GM23338 (cell line): ENCODE measurements around the gene LMNTD2. TPM values are rescaled to one million over a fixed set of nuclear protein-coding genes. Genes with fewer than 3 reads are reported as not detected.

Experiments used
- ATAC-seq: fragments of 200-7000 bp; cut with Tn5 transposase; 3 replicates; pipeline ENCODE4 v1.9.1; 2020
- DNase-seq: peaks from one replicate; pipeline ENCODE4 v3.0.0-alpha.2; 2015; ENCODE audit warnings: low spot score
- H2AFZ ChIP-seq: fragments of 200-600 bp; sonication (generic); 2 replicates; pipeline ENCODE4 v1.8.0; 2016; ENCODE audit warnings: antibody characterized with exemption, mild to moderate bottlenecking, moderate library complexity
- H3F3A ChIP-seq: fragments of 200-600 bp; sonication (generic); replicated peaks from 2 replicates; pipeline ENCODE4 v1.8.0; 2017; ENCODE audit warnings: antibody characterized with exemption, mixed run types, low read depth
- H3K27ac ChIP-seq: fragments of 200-600 bp; sonication (generic); 2 replicates; pipeline ENCODE4 v1.6.1; 2016; ENCODE audit warnings: low read depth
- H3K27me3 ChIP-seq: fragments of 200-600 bp; sonication (generic); 2 replicates; pipeline ENCODE4 v1.8.0; 2016; ENCODE audit warnings: mild to moderate bottlenecking, mixed run types, moderate library complexity; ENCODE audit not compliant: insufficient read depth
- H3K36me3 ChIP-seq: fragments of 200-600 bp; sonication (generic); 2 replicates; pipeline ENCODE4 v1.8.0; 2016; ENCODE audit warnings: mild to moderate bottlenecking; ENCODE audit not compliant: insufficient read depth
- H3K4me1 ChIP-seq: fragments of 200-600 bp; sonication (generic); 2 replicates; pipeline ENCODE4 v1.8.0; 2016; ENCODE audit warnings: mild to moderate bottlenecking, moderate library complexity; ENCODE audit not compliant: insufficient read depth
- H3K4me2 ChIP-seq: fragments of 200-600 bp; sonication (generic); 2 replicates; pipeline ENCODE4 v1.7.1; 2017; ENCODE audit warnings: mixed run types
- H3K4me3 ChIP-seq: fragments of 200-600 bp; sonication (generic); 2 replicates; pipeline ENCODE4 v1.6.1; 2016; ENCODE audit warnings: mixed run types
- H3K79me2 ChIP-seq: fragments of 200-600 bp; sonication (generic); replicated peaks from 2 replicates; pipeline ENCODE4 v1.8.0; 2017; ENCODE audit warnings: mild to moderate bottlenecking; ENCODE audit not compliant: insufficient read depth
- H3K9me2 ChIP-seq: fragments of 200-600 bp; sonication (generic); 2 replicates; pipeline ENCODE4 v1.8.0; 2017; ENCODE audit not compliant: insufficient read depth
- H4K20me1 ChIP-seq: fragments of 200-600 bp; sonication (generic); replicated peaks from 2 replicates; pipeline ENCODE4 v1.8.0; 2017; ENCODE audit warnings: mild to moderate bottlenecking; ENCODE audit not compliant: insufficient read depth
- H3K27ac Mint-ChIP-seq: 2 replicates; pipeline ENCODE4 v1.8.0; 2020; ENCODE audit warnings: inconsistent platforms, mild to moderate bottlenecking, moderate library complexity, mixed read lengths
- H3K27me3 Mint-ChIP-seq: 3 replicates; pipeline ENCODE4 v1.8.0; 2022; ENCODE audit warnings: low read depth, mild to moderate bottlenecking, moderate library complexity, mixed read lengths, inconsistent platforms; ENCODE audit not compliant: insufficient read depth, poor library complexity
- H3K36me3 Mint-ChIP-seq: 3 replicates; pipeline ENCODE4 v1.8.0; 2021; ENCODE audit warnings: low read depth, mild to moderate bottlenecking, inconsistent platforms, moderate library complexity, mixed read lengths
- H3K4me1 Mint-ChIP-seq: 3 replicates; pipeline ENCODE4 v1.8.0; 2020; ENCODE audit warnings: mild to moderate bottlenecking, inconsistent platforms, mixed read lengths
- H3K4me3 Mint-ChIP-seq: 3 replicates; pipeline ENCODE4 v1.8.0; 2021; ENCODE audit warnings: moderate library complexity, mild to moderate bottlenecking, inconsistent platforms, mixed read lengths
- H3K9me3 Mint-ChIP-seq: 3 replicates; pipeline ENCODE4 v1.8.0; 2020; ENCODE audit warnings: moderate library complexity, mild to moderate bottlenecking, inconsistent platforms, mixed read lengths
- CREB1 ChIP-seq: fragments of 250-450 bp; sonication (Bioruptor Pico); IDR thresholded peaks from 2 replicates; pipeline ENCODE4 v1.5.0; 2020; ENCODE audit warnings: low read depth, mild to moderate bottlenecking, moderate library complexity
- CTCF ChIP-seq, 2 experiments: fragments of 200-600 bp in 1 of 2; sonication (generic) in 1 of 2; conservative IDR thresholded peaks; 2 replicates each; pipeline versions ENCODE4 v1.5.1 to v1.6.1; 2016 to 2017; ENCODE audit warnings: antibody characterized with exemption in 2 of 2, low read depth in 2 of 2, mild to moderate bottlenecking in 2 of 2, moderate library complexity in 1 of 2
- EZH2phosphoT487 ChIP-seq: fragments of 200-600 bp; sonication (generic); IDR thresholded peaks from one replicate; pipeline ENCODE4 v1.8.1; 2018; ENCODE audit warnings: antibody characterized with exemption; ENCODE audit not compliant: unreplicated experiment
- JUNB ChIP-seq: IDR thresholded peaks from one replicate; pipeline ENCODE4 v1.6.1; 2016; ENCODE audit warnings: antibody characterized with exemption; ENCODE audit not compliant: unreplicated experiment
- POLR2AphosphoS5 ChIP-seq: IDR thresholded peaks from 2 replicates; pipeline ENCODE4 v1.6.1; 2016; ENCODE audit warnings: antibody characterized with exemption, low read depth
- REST ChIP-seq: IDR thresholded peaks from one replicate; pipeline ENCODE4 v1.6.1; 2018; ENCODE audit warnings: antibody characterized with exemption; ENCODE audit not compliant: unreplicated experiment
- polyA plus RNA-seq: library from polyadenylated mRNA; unstranded; fragments of >200 nt; fragmentation: Nextera tagmentation; extraction: Ambion mirVana; gene quantifications from 2 replicates; pipeline ENCODE4 v1.2.1, GENCODE V29; 2016
- total RNA-seq: library from RNA; depleted of rRNA; stranded (reverse); fragments of >200 nt; shearing (Covaris generic); gene quantifications from 2 replicates; pipeline ENCODE4 v1.2.3, GENCODE V29; 2014

Gene LMNTD2
- total and polyA plus RNA-seq, 2 experiments from 2014 or later, result 1.3 to 2.1 TPM

- TF ChIP-seq EZH2phosphoT487 (no peak), CTCF (conservative IDR thresholded peaks at IDR 0.05; ENCODE audit: low read depth in 2 of 2) (no peak), POLR2AphosphoS5 (no peak), REST (no peak), CREB1 (no peak)
Observed at GRCh38 chr11:593347-593746, 32.8 kb upstream of the LMNTD2 start (continued).

GRCh38 chr11:592918-593317 is 32.4 kb upstream of the LMNTD2 start:
- Histone ChIP-seq H3K27me3 (no peaks in the 10 kb centered on the region), H2AFZ (no peak overlapping the region), H3K4me3 (no peak overlapping the region), H3K9me2 (no peaks in the 10 kb centered on the region), H4K20me1 (peaks cover 20% of the 10 kb centered on the region), H3K4me1 (no peaks in the 10 kb centered on the region), H3F3A (peaks cover 19% of the 10 kb centered on the region), H3K79me2 (peaks cover 18% of the 10 kb centered on the region; the same call in 1 of the 2 replicates), H3K4me2 (no peak overlapping the region), H3K36me3 (peaks cover 22% of the 10 kb centered on the region; the same call in 1 of the 2 replicates), H3K27ac (no peak overlapping the region)
- H3K4me1 Mint-ChIP-seq, result no peaks in the 10 kb centered on the region; the same call in 2 of the 3 replicates
- H3K27me3 Mint-ChIP-seq, result peaks cover 18% of the 10 kb centered on the region
- no peak overlapping the region for H3K4me3 Mint-ChIP-seq
- TF ChIP-seq CTCF (conservative IDR thresholded peaks at IDR 0.05; ENCODE audit: low read depth in 2 of 2), result no peak
- TF ChIP-seq REST, result no peak
- TF ChIP-seq JUNB, result no peak
- ATAC-seq, result no peak
- peaks cover 79% of the 10 kb centered on the region for H3K36me3 Mint-ChIP-seq
- no peaks in the 10 kb centered on the region; the same call in none of the 3 replicates for H3K9me3 Mint-ChIP-seq
- no peak for DNase-seq
- H3K27ac Mint-ChIP-seq, result no peak overlapping the region
